Measurements from ENCODE around the gene NANP. TPM values are rescaled to one million over a fixed set of nuclear protein-coding genes. Genes with fewer than 3 reads are reported as not detected.
"Not testable (repeated sequence)": the region's sequence is repeated elsewhere in the genome, so short reads cannot be mapped to it uniquely, and the experiment has no call there.

The NANP gene
- total and polyA plus RNA-seq, 10 of the 15 experiments (the other 5 are each of a cell fraction or from before 2014, with no cell fraction given): 4.2 to 6.7 (median 4.9) TPM

DNA sequence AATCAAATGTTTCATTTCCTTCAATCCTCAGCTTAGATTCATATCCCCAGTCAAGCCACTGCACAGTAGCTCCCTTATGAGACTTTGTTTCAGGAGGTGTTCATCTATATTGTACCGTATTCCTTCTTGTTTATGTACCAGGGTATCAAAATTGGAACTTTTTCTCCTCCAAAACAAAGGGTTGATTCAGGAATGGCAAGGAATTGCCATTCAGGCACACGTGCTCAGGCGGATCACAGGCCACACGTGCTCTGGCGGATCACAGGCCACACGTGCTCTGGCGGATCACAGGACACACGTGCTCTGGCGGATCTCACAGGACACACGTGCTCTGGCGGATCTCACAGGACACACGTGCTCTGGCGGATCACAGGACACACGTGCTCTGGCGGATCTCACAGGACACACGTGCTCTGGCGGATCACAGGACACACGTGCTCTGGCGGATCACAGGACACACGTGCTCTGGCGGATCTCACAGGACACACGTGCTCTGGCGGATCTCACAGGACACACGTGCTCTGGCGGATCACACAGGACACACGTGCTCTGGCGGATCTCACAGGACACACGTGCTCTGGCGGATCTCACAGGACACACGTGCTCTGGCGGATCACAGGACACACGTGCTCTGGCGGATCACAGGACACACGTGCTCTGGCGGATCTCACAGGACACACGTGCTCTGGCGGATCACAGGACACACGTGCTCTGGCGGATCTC lies 21.5 kb downstream of the NANP start:
- H3K27ac ChIP-seq (ENCODE audit: control insufficient read depth, insufficient read depth); ATAC-seq; H3K79me2 ChIP-seq (ENCODE audit: control insufficient read depth, insufficient read depth, low read length); H2AFZ ChIP-seq (ENCODE audit: control insufficient read depth, low read depth, low read length); SMC1A ChIA-PET (ENCODE audit: uncharacterized antibody, unreplicated experiment); POLR2A ChIA-PET; BruUV-seq (replicated peaks); H3K9ac ChIP-seq (ENCODE audit: control insufficient read depth, insufficient read depth, low read length); RAD21 ChIA-PET (ENCODE audit: unreplicated experiment); intact Hi-C loops (cut with micrococcal nuclease; ENCODE audit: unreplicated experiment); DNase-seq (ENCODE audit: low read depth, low spot score); H4K20me1 ChIP-seq (ENCODE audit: control insufficient read depth, insufficient read depth); H3K27me3 ChIP-seq (replicated peaks in 1 of 2; ENCODE audit: control insufficient read depth in 2 of 2, insufficient read depth in 2 of 2, low read length in 1 of 2); H3K4me2 ChIP-seq (ENCODE audit: control insufficient read depth, insufficient read depth); H3K9me3 ChIP-seq (replicated peaks; ENCODE audit: control insufficient read depth, insufficient read depth, low read length); FAIRE-seq; H3K4me3 ChIP-seq; H3K36me3 ChIP-seq (ENCODE audit: control insufficient read depth in 2 of 2, insufficient read depth in 2 of 2, low read length in 1 of 2); H3K4me1 ChIP-seq (ENCODE audit: control insufficient read depth, insufficient read depth, low read length): not testable (repeated sequence)
- in situ Hi-C loops (cut with MboI): loop anchor here (25.0 kb wide), 1 partner anchor 560 kb away; no protein-coding TSS in a partner anchor
- 82% methylated on average over 9 of the region's 39 CpGs for WGBS (ENCODE audit: insufficient coverage, insufficient replicate concordance, low lambda C conversion rate, missing lambda C conversion rate)
- CTCF ChIA-PET: interaction anchor here (0.6 kb wide), 1 partner anchor 31 kb away, joined by 3 read pairs; no protein-coding TSS in a partner anchor

DNA sequence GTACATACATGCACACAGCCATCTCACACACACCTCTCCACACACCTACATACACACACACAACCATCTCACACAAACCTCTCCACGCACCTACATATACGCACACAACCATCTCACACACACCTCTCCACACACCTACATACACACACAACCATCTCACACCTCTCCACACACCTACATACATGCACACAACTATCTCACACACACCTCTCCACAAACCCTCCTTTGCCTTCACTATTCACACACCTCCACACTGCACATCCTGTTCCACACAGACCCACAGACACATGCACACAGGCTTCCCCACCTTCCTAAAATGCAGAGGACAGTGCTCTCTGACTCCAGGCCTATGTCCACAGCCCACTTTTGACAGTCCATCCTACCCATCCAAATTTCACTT lies 22.2 kb downstream of the NANP start:
- WGBS (ENCODE audit: insufficient coverage, insufficient replicate concordance, low lambda C conversion rate, missing lambda C conversion rate): 79% methylated on average over 2 of the region's 2 CpGs
- H2AFZ ChIP-seq (ENCODE audit: control insufficient read depth, low read depth, low read length): no peak overlapping the region
- in situ Hi-C loops (cut with MboI) (loop anchor here (25.0 kb wide), 1 partner anchor 561 kb away; no protein-coding TSS in a partner anchor), intact Hi-C loops (cut with micrococcal nuclease; ENCODE audit: unreplicated experiment) (no loop called here)
- no peak overlapping the region for H3K27ac ChIP-seq (ENCODE audit: control insufficient read depth, insufficient read depth)
- CTCF ChIA-PET: interaction anchor here (0.6 kb wide), 1 partner anchor 31 kb away, joined by 3 read pairs; no protein-coding TSS in a partner anchor
- BruUV-seq (replicated peaks): no TSS peak
- no peak for TF ChIP-seq RCOR1 (conservative IDR thresholded peaks at IDR 0.05; ENCODE audit: low read depth, low read length)
- TF ChIP-seq, protein P1, sequence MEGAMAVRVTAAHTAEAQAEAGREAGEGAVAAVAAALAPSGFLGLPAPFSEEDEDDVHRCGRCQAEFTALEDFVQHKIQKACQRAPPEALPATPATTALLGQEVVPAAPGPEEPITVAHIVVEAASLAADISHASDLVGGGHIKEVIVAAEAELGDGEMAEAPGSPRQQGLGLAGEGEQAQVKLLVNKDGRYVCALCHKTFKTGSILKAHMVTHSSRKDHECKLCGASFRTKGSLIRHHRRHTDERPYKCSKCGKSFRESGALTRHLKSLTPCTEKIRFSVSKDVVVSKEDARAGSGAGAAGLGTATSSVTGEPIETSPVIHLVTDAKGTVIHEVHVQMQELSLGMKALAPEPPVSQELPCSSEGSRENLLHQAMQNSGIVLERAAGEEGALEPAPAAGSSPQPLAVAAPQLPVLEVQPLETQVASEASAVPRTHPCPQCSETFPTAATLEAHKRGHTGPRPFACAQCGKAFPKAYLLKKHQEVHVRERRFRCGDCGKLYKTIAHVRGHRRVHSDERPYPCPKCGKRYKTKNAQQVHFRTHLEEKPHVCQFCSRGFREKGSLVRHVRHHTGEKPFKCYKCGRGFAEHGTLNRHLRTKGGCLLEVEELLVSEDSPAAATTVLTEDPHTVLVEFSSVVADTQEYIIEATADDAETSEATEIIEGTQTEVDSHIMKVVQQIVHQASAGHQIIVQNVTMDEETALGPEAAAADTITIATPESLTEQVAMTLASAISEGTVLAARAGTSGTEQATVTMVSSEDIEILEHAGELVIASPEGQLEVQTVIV (IDR thresholded peaks at IDR 0.05; ENCODE audit: borderline replicate concordance, partially characterized antibody): peak; percentile 8
- RAD21 ChIA-PET (ENCODE audit: unreplicated experiment): no interaction called here
- SMC1A ChIA-PET (ENCODE audit: uncharacterized antibody, unreplicated experiment): no interaction called here
- no peak overlapping the region for H3K4me2 ChIP-seq (ENCODE audit: control insufficient read depth, insufficient read depth)
- FAIRE-seq (no peak), DNase-seq (ENCODE audit: low read depth, low spot score) (no peak), ATAC-seq (no peak)
- no peaks in the 10 kb centered on the region for H3K27me3 ChIP-seq (replicated peaks in 1 of 2; ENCODE audit: control insufficient read depth in 2 of 2, insufficient read depth in 2 of 2, low read length in 1 of 2)
- H3K79me2 ChIP-seq (ENCODE audit: control insufficient read depth, insufficient read depth, low read length): no peaks in the 10 kb centered on the region
- no peaks in the 10 kb centered on the region for H4K20me1 ChIP-seq (ENCODE audit: control insufficient read depth, insufficient read depth)
- H3K36me3 ChIP-seq (ENCODE audit: control insufficient read depth in 2 of 2, insufficient read depth in 2 of 2, low read length in 1 of 2): no peaks in the 10 kb centered on the region
- no peaks in the 10 kb centered on the region for H3K4me1 ChIP-seq (ENCODE audit: control insufficient read depth, insufficient read depth, low read length)
- H3K9me3 ChIP-seq (replicated peaks; ENCODE audit: control insufficient read depth, insufficient read depth, low read length): no peaks in the 10 kb centered on the region
- no peak overlapping the region for H3K9ac ChIP-seq (ENCODE audit: control insufficient read depth, insufficient read depth, low read length)
- POLR2A ChIA-PET: no interaction called here
- no peak overlapping the region for H3K4me3 ChIP-seq

All from GM12878 (cell line).